HG03064 (cell line): ENCODE measurements around the gene CD28.
"Not testable (repeated sequence)": the region's sequence is repeated elsewhere in the genome, so short reads cannot be mapped to it uniquely, and the experiment has no call there.

Experiments used
- ATAC-seq: cut with Tn5 transposase; IDR thresholded peaks from one replicate; pipeline ENCODE4 v1.9.1; 2021; ENCODE audit warnings: low read depth; ENCODE audit not compliant: unreplicated experiment

The CD28 gene

DNA sequence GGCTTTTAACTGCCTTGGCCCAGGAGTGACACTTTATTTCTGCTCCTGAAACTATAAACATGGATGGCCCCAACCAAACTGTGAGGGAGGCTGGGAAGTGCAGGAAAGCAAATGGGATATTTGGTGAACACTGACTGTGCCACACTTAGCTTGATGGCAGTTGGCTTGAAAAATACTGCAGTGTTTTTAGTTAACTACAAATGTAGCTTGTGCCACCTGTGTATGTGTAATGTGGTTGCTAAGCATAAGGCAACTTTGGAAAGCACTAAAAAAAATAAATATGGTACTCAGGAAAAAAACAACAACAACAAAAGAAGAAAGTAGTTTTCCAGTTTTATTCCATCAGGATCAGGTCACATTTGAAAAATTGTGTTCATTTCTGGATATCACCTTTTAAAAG lies 73.8 kb downstream of the CD28 start:
- ATAC-seq = no peak

DNA sequence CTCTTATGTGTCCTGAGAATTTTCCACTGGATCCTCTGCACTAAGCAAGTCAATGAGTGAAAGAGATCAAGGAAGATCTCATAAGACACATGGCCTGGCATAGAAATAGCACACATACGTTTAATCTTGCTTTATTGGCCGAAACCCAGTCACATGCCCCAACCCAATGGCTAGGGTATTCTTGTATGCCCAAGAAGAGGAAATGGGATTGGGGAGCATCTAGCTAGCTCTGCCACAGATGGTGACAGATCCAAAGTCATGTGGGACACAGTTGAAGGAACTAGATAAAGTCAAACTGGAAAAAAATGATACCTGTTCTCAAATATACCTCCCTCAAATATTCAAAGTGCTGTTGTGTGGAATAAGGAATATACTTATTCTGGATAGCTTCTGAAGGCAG lies 74.7 kb downstream of the CD28 start:
- no peak for ATAC-seq

DNA sequence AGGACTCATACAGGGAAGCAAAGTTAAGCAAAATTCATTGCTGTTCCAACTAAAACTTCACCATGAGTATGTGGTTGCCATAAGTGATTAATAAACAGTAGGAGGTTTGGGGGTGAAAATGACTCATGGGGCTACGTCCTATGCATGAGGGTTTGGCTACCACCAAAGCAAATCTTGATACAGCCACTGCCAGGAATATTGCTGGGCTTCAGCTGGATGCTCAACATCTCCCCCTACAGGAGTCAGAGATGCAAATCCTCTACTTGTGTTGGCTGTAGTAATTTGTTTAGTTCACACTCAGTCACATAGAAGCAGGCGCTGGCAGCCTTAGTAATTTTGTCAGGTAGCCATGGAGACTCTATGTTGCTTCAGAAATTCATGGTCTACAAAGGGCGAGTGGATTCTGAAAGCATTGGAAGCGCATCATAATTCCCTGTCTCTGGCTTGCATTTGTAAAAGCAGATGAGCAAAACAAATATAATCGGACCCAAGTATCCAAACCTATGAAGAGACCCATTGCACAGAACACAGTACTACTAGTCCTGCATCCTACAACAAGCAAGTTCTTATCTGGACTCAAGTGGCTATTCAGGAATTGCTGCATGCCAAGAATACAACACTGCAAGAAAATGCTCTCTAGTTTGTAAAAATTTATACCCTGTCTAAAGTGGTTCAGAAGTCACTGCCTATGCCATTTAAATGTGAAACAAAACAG lies 76.0 kb downstream of the CD28 start:
- ATAC-seq = no peak

DNA sequence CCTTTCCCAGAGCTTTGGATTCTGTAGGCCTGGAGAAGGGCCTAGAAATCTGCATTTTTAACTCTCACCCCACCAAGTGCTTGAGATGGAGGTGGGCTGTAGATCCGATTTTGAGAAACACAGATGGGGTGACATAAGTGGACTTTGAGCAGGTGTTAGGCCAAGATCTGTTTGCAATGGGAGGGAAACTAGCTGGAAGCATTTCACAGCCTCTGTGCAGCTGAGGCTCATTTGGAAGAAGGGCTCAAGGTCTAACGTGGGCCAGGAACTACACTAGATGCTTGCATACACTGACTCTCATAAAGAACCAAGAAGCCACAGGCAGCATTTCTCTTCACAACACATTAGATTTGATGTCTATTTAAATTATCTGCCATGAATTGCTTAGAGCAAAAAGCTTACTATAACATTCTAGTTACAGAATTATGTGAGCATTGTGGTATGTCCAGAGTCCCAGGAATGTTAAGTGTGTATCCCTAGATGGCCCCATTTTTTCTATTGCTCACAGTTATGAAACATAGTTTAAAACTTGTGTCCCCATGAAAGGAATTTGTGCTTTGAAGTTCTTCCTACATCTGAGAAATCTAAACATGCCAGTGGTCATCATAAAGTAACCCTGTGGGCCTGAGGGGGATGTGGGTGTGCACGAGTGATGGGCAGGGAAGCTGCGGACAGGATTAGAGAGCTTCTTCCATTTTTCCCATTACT lies 77.2 kb downstream of the CD28 start:
- ATAC-seq = no peak

DNA sequence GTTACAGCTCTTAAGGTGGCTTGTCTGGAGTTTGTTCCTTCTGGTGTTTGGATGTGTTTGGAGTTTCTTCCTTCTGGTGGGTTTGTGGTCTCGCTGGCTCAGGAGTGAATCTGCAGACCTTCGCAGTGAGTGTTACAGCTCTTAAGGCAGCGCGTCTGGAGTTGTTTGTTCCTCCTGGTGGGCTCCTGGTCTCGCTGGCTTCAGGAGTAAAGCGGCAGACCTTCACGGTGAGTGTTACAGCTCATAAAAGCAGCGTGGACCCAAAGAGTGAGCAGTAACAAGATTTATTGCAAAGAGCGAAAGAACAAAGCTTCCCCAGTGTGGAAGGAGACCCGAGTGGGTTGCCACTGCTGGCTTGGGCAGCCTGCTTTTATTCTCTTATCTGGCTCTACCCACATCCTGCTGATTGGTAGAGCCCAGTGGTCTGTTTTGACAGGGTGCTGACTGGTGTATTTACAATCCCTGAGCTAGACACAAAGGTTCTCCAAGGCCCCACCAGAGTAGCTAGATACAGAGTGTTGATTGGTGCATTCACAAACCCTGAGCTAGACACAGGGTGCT lies 78.4 kb downstream of the CD28 start:
- not testable (repeated sequence) for ATAC-seq

DNA sequence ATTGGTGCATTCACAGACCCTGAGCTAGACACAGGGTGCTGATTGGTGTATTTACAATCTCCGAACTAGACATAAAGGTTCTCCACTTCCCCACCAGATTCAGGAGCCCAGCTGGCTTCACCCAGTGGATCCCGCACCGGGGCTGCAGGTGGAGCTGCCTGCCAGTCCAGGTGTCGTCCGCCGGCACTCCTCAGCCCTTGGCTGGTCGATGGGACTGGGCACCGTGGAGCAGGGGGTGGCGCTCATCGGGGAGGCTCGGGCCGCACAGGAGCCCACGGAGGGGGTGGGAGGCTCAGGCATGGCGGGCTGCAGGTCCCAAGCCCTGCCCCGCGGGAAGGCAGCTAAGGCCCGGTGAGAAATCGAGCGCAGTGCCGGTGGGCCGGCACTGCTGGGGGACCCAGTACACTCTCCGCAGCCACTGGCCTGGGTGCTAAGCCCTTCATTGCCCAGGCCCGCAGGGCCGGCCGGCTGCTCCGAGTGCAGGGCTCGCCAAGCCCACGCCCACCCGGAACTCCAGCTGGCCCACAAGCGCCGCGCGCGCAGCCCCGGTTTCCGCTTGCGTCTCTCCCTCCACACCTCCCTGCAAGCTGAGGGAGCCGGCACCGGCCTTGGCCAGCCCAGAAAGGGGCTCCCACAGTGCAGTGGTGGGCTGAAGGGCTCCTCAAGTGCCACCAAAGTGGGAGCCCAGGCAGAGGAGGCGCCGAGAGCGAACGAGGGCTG lies 79.1 kb downstream of the CD28 start:
- ATAC-seq = not testable (repeated sequence)

DNA sequence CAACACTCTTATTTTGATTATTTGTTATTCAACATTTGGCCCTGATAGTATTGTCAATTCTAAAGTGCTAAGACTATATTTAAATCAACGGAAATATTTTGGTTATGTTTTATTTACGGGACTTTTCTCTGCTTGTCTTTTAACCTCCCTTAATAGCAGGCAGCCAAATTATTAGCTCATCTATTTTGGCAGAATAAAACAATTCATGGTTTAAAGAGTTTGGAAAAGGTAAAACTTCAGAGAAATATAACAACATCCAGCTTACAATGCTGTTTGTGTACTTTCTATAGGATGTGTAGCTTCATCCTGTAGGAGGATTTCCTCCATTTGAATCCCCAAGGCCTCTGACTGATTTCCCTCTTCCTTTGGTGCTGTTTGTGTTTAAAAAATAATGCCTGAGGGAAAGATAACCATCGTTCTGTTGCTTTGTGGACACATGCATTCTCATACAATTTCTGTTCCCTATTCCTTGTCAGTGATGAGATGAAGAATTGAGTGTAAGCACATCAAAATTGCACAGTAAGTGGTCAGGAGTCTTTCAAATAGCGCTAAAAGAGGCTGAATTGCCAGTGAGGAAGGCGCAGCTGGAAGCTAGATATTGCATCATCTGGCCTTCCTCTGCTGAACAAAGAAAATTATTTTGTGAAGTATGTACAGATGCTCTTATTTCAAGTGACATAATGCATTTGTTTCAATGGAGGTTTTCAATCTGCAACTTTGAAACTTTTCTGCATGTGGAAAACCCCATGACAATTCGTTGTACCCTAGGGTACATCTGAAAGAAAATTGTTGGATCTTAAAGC lies 80.3 kb downstream of the CD28 start:
- ATAC-seq = no peak

DNA sequence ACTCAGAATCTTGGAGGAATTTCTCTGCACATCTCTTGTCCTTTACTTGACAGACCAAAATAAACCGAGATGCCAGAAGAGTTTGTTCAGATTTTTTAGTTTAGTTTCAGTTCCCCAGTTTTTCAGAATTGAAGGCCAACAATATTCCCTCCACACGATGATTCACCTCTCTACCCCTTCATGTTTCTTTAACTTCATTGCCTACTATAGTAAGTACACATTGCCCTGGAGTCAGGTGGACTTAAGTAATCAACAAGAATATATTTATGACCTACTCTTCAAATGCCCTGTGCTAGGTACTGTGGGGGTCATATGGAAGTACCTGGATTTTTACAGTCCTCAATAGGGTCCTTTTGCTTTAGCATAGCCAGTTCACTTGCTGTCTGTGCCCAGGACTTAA lies 81.5 kb downstream of the CD28 start:
- no peak for ATAC-seq
